Stimulated activated CD4-positive, alpha-beta T cell treated with anti-CD3 and anti-CD28 coated beads, Interleukin-4, amount 100 ng/mL, for 1 hour (primary cell): ENCODE results near the gene FAM168B.
A peak's percentile ranks its signal among the peaks of the same experiment; 100 is the strongest.

Experiments used
- DNase-seq: peaks from one replicate; pipeline ENCODE4 v3.0.0-alpha.2; 2020

Gene FAM168B

GRCh38 chr2:131054488-131054887, 38.8 kb downstream of the FAM168B start:
- DNase-seq = no peak

GRCh38 chr2:131052741-131053263, 40.5 kb downstream of the FAM168B start:
- DNase-seq = no peak

- DNase-seq = no peak
These were observed 42.4 kb downstream of the FAM168B start for GRCh38 chr2:131050896-131051295.

GRCh38 chr2:131049150-131049718, 44.0 kb downstream of the FAM168B start:
- DNase-seq = no peak

- no peak for DNase-seq
These were observed 44.6 kb downstream of the FAM168B start for GRCh38 chr2:131048641-131049040.

- DNase-seq = no peak
These were observed 45.2 kb downstream of the FAM168B start for GRCh38 chr2:131047920-131048560.

- DNase-seq = no peak
These were observed 46.2 kb downstream of the FAM168B start for GRCh38 chr2:131046918-131047652.

- DNase-seq = no peak
These were observed 47.0 kb downstream of the FAM168B start for GRCh38 chr2:131046028-131046917.

GRCh38 chr2:131045286-131046027, 47.8 kb downstream of the FAM168B start:
- DNase-seq = no peak

- no peak for DNase-seq
These were observed 48.5 kb downstream of the FAM168B start for GRCh38 chr2:131044757-131045150.

- DNase-seq = no peak
These were observed 49.0 kb downstream of the FAM168B start for GRCh38 chr2:131044075-131044756.

- DNase-seq = no peak
These were observed 49.8 kb downstream of the FAM168B start for GRCh38 chr2:131043199-131044074.

- no peak for DNase-seq
These were observed 51.0 kb downstream of the FAM168B start for GRCh38 chr2:131042148-131042775.

GRCh38 chr2:131041402-131042147, 51.7 kb downstream of the FAM168B start:
- no peak for DNase-seq

GRCh38 chr2:131040661-131041401, 52.4 kb downstream of the FAM168B start:
- DNase-seq = no peak

- peak; percentile 20 for DNase-seq
These were observed 53.2 kb downstream of the FAM168B start for GRCh38 chr2:131039908-131040660.

- no peak for DNase-seq
These were observed 53.7 kb downstream of the FAM168B start for GRCh38 chr2:131039535-131039907.

GRCh38 chr2:131039101-131039440, 54.2 kb downstream of the FAM168B start:
- DNase-seq = no peak
